GM19372 (cell line): ENCODE data around the gene PID1.

Experiments used
- ATAC-seq: cut with Tn5 transposase; IDR thresholded peaks from one replicate; pipeline ENCODE4 v1.9.1; 2021; ENCODE audit warnings: mild to moderate bottlenecking, low read depth, moderate library complexity; ENCODE audit not compliant: unreplicated experiment

Gene PID1

DNA sequence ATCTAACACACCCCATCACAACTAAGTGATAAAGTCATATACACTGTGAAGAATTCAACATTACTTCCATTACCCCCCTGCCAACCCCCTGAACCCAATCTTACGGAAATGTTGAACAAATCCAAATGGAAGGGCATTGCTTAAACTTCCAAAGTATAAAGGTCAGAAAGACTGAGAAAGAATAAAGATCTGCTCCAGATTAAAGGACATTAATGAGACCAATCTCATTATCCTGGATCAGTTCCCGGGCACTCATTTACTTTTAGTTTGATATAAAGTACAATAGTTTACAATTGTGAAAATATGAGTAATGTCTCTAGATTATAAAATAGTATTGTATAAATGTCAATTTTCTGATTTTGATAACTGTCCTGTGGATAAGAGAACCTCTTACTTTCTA lies 229.4 kb downstream of the PID1 start:
- no peak for ATAC-seq

DNA sequence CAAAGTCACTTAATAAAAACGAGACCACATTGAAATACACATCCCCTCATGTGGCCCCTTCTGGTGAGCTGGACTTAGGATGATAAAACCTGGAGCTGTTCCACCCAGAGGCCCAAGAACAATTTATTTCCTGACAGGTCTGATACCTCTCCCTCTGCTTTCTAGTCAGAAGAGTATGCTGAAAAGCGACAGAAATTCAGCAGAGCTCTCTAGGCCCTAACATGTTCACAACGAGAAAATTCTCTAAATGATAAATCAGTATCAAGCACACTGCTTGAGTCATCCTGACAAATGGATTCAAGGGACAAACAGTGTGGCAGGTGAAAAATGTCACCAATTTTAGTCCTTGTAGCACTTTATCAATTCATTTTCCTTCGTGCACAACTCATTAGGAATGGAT lies 233.5 kb downstream of the PID1 start:
- ATAC-seq: no peak

DNA sequence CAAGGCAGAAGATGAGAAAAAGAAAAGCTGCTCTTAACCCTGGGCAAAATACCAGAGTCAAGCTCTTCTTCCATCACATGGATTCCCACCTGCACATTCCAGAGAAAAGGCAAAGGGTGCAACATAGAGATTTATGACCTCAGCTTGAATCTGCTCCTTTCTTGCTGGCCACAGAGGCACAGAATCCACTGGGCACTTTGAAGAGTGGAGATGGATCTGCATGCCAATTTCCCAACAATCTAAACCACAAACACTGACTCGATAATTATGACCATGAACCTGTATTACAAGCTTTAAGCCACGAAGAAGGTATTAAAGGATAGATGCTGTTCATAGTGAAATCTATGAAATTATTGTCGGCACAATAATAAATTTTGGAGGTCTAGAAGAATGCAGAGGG lies 237.3 kb downstream of the PID1 start:
- no peak for ATAC-seq

DNA sequence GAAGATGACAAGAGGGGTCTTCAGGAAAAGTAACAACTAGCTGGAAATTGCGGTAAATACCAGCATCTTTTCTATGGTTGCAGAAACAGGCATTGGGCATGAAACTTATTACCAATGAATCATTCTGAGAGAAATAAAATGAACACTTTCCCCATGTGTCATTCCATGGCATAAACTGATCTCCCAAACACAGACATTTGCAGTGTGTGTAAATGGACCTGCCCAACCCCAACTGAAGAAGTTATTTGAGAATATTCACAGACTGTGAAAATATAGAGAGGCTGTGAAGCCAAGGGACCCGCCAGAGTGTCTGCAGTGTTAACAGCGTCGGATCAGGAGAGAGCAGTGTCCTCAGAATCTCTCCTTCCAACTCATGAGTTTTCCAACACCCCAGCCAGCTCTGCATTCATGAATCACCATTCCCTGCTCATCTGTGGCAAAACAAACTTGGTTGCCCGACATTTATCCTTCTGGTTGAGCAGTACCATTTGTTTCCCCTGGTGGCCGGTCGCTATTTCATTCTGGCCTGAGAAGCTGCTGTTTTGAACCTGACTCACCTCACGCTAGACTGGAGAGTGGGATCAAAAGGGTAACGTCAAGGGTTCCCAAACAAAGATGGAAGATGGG lies 238.4 kb downstream of the PID1 start:
- no peak for ATAC-seq

DNA sequence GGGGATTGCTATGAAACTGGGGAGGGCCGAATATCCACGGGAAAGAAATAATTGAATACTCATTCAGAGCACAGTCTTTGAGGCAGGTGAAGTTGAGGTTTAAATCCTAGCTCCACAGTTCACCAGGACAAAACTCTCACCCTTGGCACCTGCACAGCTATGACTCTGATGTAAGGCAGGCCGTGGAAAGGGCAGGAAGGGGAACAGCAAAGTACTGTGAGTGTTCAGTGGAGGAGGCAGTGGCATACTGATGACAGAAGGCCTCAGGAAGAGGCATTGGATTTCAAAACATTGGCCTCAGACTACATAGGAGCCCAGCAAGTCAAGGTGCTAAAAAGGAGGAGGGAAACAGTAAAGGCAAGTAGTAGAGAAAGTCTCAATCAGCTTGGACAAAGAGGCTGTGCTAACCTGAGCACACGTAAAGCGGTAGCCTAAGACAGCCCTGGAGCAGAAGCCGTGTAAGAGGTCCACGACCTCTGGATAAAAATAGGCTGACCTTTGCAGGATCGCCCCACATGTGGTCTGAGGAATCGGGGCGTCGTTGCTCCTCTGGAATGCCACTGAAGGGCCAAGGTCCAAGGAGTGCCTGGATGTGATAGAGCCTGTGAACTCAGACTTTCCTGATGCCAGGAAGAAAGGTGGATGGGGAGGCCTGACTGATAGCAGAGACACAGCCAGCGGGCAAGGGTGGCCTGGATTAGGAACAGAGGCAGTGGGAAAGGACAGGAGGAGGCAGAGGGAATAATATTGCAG lies 243.6 kb downstream of the PID1 start:
- no peak for ATAC-seq

DNA sequence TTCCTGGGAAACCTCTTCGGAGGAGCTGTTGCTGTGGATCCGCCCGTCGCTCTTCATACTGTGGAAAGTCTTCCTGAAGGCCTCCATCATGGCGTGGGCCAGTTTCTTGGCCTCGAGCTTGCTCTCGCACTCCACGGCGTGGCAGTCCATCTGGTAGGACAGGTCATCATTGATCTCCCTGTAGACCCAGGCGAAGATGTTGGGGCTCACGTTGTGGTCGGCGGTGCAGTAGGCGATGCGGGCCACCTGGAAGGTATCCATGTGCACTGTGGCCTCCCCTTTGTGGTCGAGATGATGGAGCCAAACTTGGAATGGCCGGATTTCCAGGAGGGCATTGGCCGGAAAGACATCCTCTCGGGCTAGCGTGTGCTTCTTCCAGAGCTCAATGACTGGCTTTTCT lies 245.4 kb downstream of the PID1 start:
- no peak for ATAC-seq

DNA sequence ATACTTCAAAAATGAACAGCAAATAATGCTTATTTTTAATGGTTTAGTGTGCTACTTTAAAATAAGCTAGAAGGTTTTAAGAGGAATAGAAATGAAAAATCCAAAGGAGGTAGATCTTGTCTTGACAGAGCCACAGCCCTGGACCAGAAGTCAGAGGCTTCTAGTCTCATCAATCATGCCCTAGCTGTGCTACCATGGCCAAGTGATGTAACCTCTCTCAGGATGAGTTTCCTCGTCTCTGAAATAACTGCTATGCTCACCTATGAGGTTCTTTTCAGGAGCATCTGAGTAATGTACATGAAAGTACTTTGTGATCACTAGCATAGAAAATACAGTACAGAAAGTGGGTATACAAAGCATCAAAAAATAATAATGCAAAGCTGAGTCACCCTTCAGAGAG lies 248.4 kb downstream of the PID1 start:
- ATAC-seq: no peak

DNA sequence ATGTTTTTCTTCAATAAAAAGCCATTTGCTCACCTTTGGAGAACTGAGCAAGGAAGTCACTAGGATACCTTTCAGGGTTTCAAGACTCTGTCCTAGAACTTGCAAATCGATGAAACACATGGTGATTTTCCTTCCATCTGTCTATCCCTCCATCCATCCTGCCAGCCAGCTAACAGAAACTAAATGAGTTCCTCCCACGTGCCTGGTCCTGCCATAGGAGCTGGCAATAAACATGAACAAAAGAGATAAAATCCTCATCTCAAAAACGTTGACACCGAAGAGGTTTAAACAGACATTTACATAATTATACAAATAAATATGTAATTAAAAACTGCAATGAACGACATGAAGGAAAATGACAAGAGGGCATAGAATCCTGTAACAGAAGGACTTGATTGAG lies 249.0 kb downstream of the PID1 start:
- no peak for ATAC-seq

DNA sequence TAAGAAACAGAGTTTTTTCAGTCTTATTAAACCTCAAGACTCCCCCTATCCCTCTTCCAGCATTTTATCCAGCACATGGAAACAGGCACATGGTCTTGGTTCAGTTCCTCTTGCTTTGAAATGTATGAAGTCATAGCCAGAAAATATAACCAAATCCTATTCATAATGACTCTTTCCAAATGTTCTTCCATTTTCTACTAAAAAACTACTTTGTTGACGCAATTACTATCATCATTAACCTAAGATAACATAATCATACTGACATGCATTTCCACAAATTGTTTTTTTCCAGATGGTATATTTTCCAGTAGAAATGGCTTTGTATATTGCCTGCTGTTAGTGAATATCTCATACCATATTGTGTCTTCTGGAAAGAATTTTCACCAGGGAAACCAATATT lies 261.3 kb downstream of the PID1 start:
- ATAC-seq: no peak

DNA sequence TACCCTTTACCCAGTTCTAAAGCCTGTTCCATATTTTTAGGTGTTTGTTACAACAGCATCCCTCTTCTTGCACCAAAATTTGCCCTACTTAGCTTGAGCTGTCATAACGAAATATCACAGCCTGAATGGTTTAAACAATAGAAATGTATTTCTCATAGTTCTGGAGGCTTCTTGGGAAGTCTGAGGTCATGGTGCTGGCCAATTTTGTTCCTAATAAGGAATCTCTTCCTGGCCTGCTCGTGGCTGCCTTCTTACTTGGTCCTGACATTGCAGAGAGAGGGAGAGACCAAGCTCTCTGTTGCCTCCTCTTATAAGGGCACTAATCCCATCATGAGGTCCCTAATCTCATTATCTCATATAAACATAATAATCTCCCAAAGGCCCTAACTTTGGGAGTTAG lies 267.8 kb downstream of the PID1 start:
- ATAC-seq: no peak

DNA sequence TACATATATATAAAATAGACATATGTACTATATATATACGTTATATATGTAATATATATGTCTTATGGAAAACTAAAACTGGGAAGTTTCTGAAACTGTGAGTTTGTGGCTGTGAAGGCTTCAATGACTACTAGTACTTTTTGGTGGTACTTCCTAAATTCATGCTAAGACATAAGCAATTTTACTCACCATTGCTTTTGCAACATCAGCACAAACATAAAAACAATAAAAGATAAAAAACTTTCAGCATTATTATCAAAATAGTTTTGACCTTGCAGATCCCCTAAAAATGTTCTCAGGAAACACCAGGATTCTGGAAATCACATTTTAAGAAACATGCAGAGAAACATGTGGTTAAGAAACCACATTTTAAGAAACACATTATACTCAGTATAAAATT lies 269.9 kb downstream of the PID1 start:
- no peak for ATAC-seq

DNA sequence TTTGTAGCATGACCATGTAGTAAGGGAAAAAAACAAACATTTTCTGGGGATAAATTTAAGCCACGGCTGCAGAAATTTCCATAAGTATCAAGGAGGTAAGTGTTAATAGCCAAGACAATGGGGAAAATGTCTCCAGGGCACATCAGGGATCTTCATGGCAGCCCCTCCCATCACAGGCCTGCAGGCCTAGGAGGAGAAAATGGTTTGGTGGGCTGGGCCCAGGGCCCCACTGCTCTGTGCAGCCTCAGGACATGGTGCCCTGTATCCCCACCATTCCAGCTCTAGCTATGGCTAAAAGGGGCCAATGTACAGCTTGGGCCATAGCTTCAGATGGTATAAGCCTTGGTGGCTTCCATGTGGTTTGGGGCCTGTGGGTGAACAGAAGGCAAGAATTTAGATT lies 271.8 kb downstream of the PID1 start:
- no peak for ATAC-seq

DNA sequence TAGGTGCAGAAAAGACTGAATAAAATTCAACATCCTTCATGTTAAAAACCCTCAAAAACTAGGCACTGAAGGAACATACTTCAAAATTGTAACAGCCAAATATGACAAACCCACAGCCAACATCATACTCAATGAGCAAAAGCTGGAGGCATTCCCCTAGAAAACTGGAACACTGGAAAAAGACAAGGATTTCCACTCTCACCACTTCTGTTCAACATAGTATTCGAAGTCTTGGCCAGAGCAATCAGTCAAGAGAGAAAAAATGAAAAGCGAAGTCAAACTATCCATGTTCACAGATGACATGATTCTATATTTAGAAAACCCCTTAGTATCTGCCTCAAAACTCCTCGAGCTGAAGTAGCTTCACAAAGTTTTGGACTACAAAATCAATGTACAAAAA lies 282.3 kb downstream of the PID1 start:
- ATAC-seq: no peak

DNA sequence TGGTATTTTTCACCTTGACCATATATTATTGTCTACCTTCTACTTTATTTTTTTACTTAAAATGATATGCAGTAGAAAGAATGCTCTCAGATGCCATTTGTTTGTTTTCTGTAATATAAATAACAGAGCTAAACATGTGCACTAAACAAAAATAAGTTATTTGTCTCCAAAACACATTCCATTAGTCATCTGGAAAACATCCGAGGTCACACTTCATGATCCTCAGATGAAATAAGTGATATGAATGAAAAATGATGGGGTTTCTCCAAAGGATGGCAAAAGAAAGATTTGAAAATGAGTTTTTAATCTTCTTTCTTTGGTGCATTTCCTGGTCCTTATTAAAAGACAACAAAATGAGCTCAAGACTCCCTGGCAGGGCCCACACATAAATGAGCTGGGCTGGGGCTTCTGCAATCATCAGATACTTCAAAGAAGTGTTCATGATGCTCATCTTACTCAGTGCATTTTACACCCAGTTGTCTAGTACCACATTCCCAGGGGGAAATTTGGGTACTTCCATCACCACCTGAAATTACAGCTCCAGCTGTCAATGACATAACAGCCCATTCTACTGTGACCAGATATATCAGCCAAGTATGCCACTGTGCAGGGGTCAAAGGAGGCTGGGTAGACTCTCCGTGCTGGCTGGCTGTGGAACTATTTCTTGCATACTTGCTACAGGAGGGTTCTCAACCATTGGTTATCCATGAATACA lies 283.5 kb downstream of the PID1 start:
- no peak for ATAC-seq

DNA sequence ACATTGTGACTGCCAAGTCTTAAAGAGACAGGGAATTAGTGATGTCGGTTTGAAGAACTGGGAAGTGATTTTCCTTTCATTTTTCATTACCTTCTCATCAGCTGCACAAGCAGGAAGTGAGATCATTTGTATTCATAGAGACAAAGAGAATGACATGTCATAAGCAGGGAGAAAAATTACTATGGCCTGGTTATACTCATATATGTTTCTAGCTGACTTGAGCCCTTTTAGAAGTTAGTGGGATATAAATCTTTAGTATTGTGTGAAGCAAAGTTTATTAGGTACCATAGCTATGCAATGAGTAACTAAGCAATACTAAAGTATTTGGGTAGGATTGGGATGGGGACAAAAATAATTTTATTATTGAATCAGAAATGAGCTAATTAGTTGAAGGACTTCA lies 284.1 kb downstream of the PID1 start:
- ATAC-seq: no peak

DNA sequence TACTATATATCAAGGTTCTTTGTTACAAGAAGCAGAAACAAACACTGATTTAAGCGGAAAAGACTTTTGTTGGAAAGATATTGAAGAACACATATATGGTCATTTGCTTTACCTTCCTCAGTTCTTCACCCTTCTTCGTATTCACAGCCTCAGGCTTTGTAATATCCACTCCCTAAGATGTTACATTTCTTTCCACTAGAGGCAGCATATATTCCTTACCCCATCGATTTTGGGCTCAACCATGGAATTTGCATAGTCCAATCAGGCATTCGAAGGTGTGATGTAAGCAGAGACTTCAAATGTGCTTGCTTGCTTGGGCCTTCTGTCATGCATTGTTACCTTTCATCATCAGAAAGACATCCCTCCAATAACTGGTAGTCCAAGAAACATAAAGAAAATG lies 287.4 kb downstream of the PID1 start:
- ATAC-seq: no peak

DNA sequence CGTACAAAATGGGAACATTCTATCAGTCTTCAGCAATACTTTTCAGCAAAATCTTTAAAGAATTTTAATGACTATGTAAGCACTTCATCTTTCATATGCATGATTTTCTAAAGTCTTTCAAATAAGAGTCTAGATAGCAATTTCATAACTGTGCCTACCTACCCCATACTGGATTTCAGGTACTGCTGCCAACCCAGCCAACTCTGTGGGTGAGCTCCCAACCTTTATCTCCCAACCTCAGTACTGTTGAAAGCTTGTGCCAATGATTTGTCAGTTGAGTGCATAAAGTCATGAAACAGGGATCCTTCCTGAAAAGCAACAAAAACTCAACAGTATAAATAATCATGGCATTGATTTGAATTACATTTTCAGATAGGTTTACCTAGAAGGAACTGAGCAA lies 296.9 kb downstream of the PID1 start:
- ATAC-seq: no peak
